C4-2B (cell line): ENCODE results near the gene EFCAB13.

Experiments used
- CTCF ChIP-seq: fragments of 450-650 bp; conservative IDR thresholded peaks from 2 replicates; pipeline ENCODE4 v1.5.1; 2017; ENCODE audit warnings: mild to moderate bottlenecking
- ZFX ChIP-seq: fragments of 450-650 bp; IDR thresholded peaks from 2 replicates; pipeline ENCODE4 v1.6.1; 2017

GRCh38 chr17:47318197-47318918 lies 5.4 kb upstream of the EFCAB13 start:
- no peak for TF ChIP-seq CTCF
- no peak for TF ChIP-seq ZFX
